Measurements from ENCODE around the gene KRT1.

The KRT1 gene

GRCh38 chr12:52646613-52647012 is 33.6 kb downstream of the KRT1 start:
- in situ Hi-C loops (cut with MboI; ENCODE audit: low pct_unique_long_range_greater_than_20kb, low sequenced_read_pairs), result no loop called here
- no peak for DNase-seq

GRCh38 chr12:52645982-52646381 is 34.2 kb downstream of the KRT1 start:
- in situ Hi-C loops (cut with MboI; ENCODE audit: low pct_unique_long_range_greater_than_20kb, low sequenced_read_pairs), result no loop called here
- no peak for DNase-seq

- DNase-seq, result no peak
- in situ Hi-C loops (cut with MboI; ENCODE audit: low pct_unique_long_range_greater_than_20kb, low sequenced_read_pairs), result no loop called here
Observed at GRCh38 chr12:52645120-52645761, 35.0 kb downstream of the KRT1 start.

GRCh38 chr12:52644078-52644415 is 36.2 kb downstream of the KRT1 start:
- in situ Hi-C loops (cut with MboI; ENCODE audit: low pct_unique_long_range_greater_than_20kb, low sequenced_read_pairs), result no loop called here
- DNase-seq, result no peak

- in situ Hi-C loops (cut with MboI; ENCODE audit: low pct_unique_long_range_greater_than_20kb, low sequenced_read_pairs), result no loop called here
- no peak for DNase-seq
Observed at GRCh38 chr12:52643233-52644077, 36.8 kb downstream of the KRT1 start.

- in situ Hi-C loops (cut with MboI; ENCODE audit: low pct_unique_long_range_greater_than_20kb, low sequenced_read_pairs), result no loop called here
- DNase-seq, result no peak
Observed at GRCh38 chr12:52641468-52641867, 38.7 kb downstream of the KRT1 start.

- no peak for DNase-seq
- in situ Hi-C loops (cut with MboI; ENCODE audit: low pct_unique_long_range_greater_than_20kb, low sequenced_read_pairs), result no loop called here
Observed at GRCh38 chr12:52637299-52637698, 42.9 kb downstream of the KRT1 start.

GRCh38 chr12:52636592-52637258 is 43.5 kb downstream of the KRT1 start:
- DNase-seq, result no peak
- in situ Hi-C loops (cut with MboI; ENCODE audit: low pct_unique_long_range_greater_than_20kb, low sequenced_read_pairs), result no loop called here

GRCh38 chr12:52636189-52636588 is 44.0 kb downstream of the KRT1 start:
- no peak for DNase-seq
- in situ Hi-C loops (cut with MboI; ENCODE audit: low pct_unique_long_range_greater_than_20kb, low sequenced_read_pairs), result no loop called here

- no peak for DNase-seq
- in situ Hi-C loops (cut with MboI; ENCODE audit: low pct_unique_long_range_greater_than_20kb, low sequenced_read_pairs), result no loop called here
Observed at GRCh38 chr12:52634266-52635056, 45.7 kb downstream of the KRT1 start.

- in situ Hi-C loops (cut with MboI; ENCODE audit: low pct_unique_long_range_greater_than_20kb, low sequenced_read_pairs), result no loop called here
- DNase-seq, result peak; percentile 60
Observed at GRCh38 chr12:52633383-52633782, 46.8 kb downstream of the KRT1 start.

- in situ Hi-C loops (cut with MboI; ENCODE audit: low pct_unique_long_range_greater_than_20kb, low sequenced_read_pairs), result no loop called here
- no peak for DNase-seq
Observed at GRCh38 chr12:52632656-52633055, 47.6 kb downstream of the KRT1 start.

- in situ Hi-C loops (cut with MboI; ENCODE audit: low pct_unique_long_range_greater_than_20kb, low sequenced_read_pairs), result no loop called here
- DNase-seq, result no peak
Observed at GRCh38 chr12:52631676-52632459, 48.3 kb downstream of the KRT1 start.

- in situ Hi-C loops (cut with MboI; ENCODE audit: low pct_unique_long_range_greater_than_20kb, low sequenced_read_pairs), result no loop called here
- no peak for DNase-seq
Observed at GRCh38 chr12:52631264-52631663, 48.9 kb downstream of the KRT1 start.

GRCh38 chr12:52630599-52631200 is 49.5 kb downstream of the KRT1 start:
- no peak for DNase-seq
- in situ Hi-C loops (cut with MboI; ENCODE audit: low pct_unique_long_range_greater_than_20kb, low sequenced_read_pairs), result no loop called here

- in situ Hi-C loops (cut with MboI; ENCODE audit: low pct_unique_long_range_greater_than_20kb, low sequenced_read_pairs), result no loop called here
Observed at GRCh38 chr12:52630008-52630500, 50.2 kb downstream of the KRT1 start.

GRCh38 chr12:52629281-52630007 is 50.8 kb downstream of the KRT1 start:
- in situ Hi-C loops (cut with MboI; ENCODE audit: low pct_unique_long_range_greater_than_20kb, low sequenced_read_pairs), result no loop called here
- peak; percentile 50 for DNase-seq

More at GRCh38 chr12:52630008-52630500, 50.2 kb downstream of the KRT1 start:
- no peak for DNase-seq

GRCh38 chr12:52628841-52629240 is 51.4 kb downstream of the KRT1 start:
- no peak for DNase-seq
- in situ Hi-C loops (cut with MboI; ENCODE audit: low pct_unique_long_range_greater_than_20kb, low sequenced_read_pairs), result no loop called here
